Sigmoid colon (tissue), 7 donors: ENCODE results near the gene SPOPL. TPM values are rescaled to one million over a fixed set of nuclear protein-coding genes. Genes with fewer than 3 reads are reported as not detected.

Experiments used
- DNase-seq: peaks from one replicate; pipeline ENCODE4 v3.0.0-alpha.2; 2019
- H3K27ac ChIP-seq, 4 donors: fragments of 200-600 bp; sonication (generic); one replicate each; pipeline ENCODE4 v1.5.1; 2016 to 2019; ENCODE audit warnings: mild to moderate bottlenecking in 1 of 4
- H3K27me3 ChIP-seq, 3 donors: fragments of 200-600 bp; sonication (generic); one replicate each; pipeline ENCODE4 v1.5.1; 2019; ENCODE audit warnings: mild to moderate bottlenecking in 1 of 3
- H3K36me3 ChIP-seq, 4 donors: fragments of 200-600 bp; sonication (generic); one replicate each; pipeline ENCODE4 v1.5.1; 2016 to 2019
- H3K4me1 ChIP-seq, 4 donors: fragments of 200-600 bp; sonication (generic); one replicate each; pipeline ENCODE4 v1.5.1; 2017 to 2019
- H3K4me3 ChIP-seq, 4 donors: fragments of 200-600 bp; sonication (generic); one replicate each; pipeline ENCODE4 v1.5.1; 2017 to 2019; ENCODE audit warnings: mild to moderate bottlenecking in 2 of 4, moderate library complexity in 1 of 4
- H3K9me3 ChIP-seq, 4 donors: fragments of 200-600 bp in 3 of 4; sonication (generic) in 3 of 4; one replicate each; pipeline versions ENCODE4 v1.5.1 to v1.6.1; 2013 to 2019
- EP300 ChIP-seq, 4 donors: sonication (generic); formaldehyde crosslinking; IDR thresholded peaks; one replicate each; pipeline ENCODE4 v1.6.1; 2017; ENCODE audit warnings: antibody characterized with exemption in 4 of 4
- POLR2A ChIP-seq, 2 donors: fragments of 450-650 bp; IDR thresholded peaks; one replicate each; pipeline ENCODE4 v1.6.1; 2016; ENCODE audit warnings: antibody characterized with exemption in 2 of 2, mild to moderate bottlenecking in 2 of 2, moderate library complexity in 2 of 2
- POLR2AphosphoS5 ChIP-seq, 4 donors: sonication (generic); formaldehyde crosslinking; IDR thresholded peaks; one replicate each; pipeline ENCODE4 v1.6.1; 2017; ENCODE audit warnings: antibody characterized with exemption in 4 of 4
- WGBS, 2 donors: extraction: QIAGEN DNeasy Blood & Tissue Kit; methylation state at CpG; one replicate each; pipeline ENCODE4 v1.1.7; 2013; 5-methylcytosine and 5-hydroxymethylcytosine counted together
- intact Hi-C: fragments of 100-400 bp; cut with DNase I; formaldehyde crosslinking; loops from one replicate; pipeline ENCODE4 v1.15.1; 2023
- polyA plus RNA-seq, 3 donors: library from polyadenylated mRNA; stranded (reverse); fragments of 200-250 nt; gene quantifications; one replicate each; pipeline ENCODE4 v1.2.3, GENCODE V29; 2013
- total RNA-seq, 4 donors: library from RNA; depleted of rRNA; stranded (reverse); fragments of >200 nt; gene quantifications; one replicate each; pipeline ENCODE4 v1.1.0, GENCODE V29; 2016
- TF ChIP-seq, protein P1 (sequence below), 4 experiments: fragments of 450-650 bp in 3 of 4; fragments of 200-600 bp in 1 of 4; IDR thresholded peaks; one replicate each; pipeline ENCODE4 v1.5.1; 2016 to 2019; ENCODE audit warnings: antibody characterized with exemption in 4 of 4, mild to moderate bottlenecking in 3 of 4, moderate library complexity in 2 of 4
- donor health status: healthy with polysubstance abuse.
- donor health status: Bipolar disorder and iron deficiency.
- donor health status: healthy.

Gene SPOPL
- total and polyA plus RNA-seq, 7 donors, result 8.6 to 43.3 (median 29.1) TPM

DNA sequence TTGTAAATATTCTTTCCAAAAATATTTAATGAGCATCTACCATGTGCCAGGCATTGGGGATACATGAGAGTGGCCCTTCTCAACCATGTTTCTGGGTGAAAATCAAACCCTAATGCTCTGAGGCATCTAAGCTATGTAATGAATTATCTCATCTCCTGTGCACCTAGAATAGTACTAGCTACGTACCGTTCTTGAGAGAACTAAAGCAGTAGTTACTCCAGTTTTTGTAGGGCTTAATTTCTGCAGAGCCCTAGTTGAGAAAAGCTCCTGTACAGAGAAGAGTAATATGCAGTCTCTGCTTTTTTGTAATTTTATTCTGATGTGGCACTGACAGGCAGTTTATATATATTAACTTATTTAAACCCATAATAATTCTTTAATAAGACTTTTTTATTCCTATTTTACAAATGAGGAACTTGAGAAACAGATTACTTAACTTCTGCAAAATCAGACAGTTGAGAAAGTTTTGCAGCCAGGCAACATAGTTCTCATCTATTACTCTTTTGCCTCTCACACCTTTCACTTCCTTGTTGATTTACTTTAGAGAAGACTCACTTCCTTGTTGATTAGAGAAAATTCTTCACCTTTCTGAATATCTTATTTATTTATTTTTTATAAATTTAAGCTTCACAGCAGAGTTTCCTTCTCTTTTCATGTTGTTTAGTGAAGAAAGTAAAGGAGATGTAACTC is 3.1 kb downstream of the SPOPL start:
- H3K27ac ChIP-seq, result peak overlapping the region in 2 of 4 donors; percentile 90 to 94

DNA sequence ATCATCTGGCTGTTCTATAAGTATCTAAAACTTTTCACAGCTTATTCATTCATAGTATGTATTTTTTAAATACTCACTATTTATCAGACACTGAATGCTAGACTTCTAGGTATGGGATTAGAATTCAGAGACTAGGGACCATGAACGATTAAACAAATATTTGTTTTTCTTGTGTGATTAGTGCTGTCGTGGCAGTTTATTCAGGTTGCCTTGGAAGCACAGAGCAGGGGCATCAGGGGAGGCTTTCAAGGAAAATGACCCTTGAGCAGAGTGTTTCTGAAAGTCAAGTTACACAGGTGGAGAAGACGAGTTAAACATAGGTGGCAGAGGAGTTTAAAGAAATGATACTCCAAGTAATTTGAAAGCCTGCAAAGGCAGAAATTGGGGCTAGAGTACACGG is 5.7 kb downstream of the SPOPL start:
- H3K4me1 ChIP-seq, result peaks cover 0 to 46% (median 32%) of the 10 kb centered on the region in 4 donors
- no peaks in the 10 kb centered on the region for H3K36me3 ChIP-seq
- H3K9me3 ChIP-seq, result no peaks in the 10 kb centered on the region
- DNase-seq, result no peak
- H3K27ac ChIP-seq, result no peak overlapping the region
- H3K4me3 ChIP-seq, result no peak overlapping the region
- WGBS, 2 donors, result 41 to 68% methylated on average over 4 of the region's 4 CpGs
- TF ChIP-seq EP300 (IDR thresholded peaks at IDR 0.05), result no peak
- TF ChIP-seq POLR2A (IDR thresholded peaks at IDR 0.05), result no peak
- no peak for TF ChIP-seq POLR2AphosphoS5 (IDR thresholded peaks at IDR 0.05)
- TF ChIP-seq, protein P1, sequence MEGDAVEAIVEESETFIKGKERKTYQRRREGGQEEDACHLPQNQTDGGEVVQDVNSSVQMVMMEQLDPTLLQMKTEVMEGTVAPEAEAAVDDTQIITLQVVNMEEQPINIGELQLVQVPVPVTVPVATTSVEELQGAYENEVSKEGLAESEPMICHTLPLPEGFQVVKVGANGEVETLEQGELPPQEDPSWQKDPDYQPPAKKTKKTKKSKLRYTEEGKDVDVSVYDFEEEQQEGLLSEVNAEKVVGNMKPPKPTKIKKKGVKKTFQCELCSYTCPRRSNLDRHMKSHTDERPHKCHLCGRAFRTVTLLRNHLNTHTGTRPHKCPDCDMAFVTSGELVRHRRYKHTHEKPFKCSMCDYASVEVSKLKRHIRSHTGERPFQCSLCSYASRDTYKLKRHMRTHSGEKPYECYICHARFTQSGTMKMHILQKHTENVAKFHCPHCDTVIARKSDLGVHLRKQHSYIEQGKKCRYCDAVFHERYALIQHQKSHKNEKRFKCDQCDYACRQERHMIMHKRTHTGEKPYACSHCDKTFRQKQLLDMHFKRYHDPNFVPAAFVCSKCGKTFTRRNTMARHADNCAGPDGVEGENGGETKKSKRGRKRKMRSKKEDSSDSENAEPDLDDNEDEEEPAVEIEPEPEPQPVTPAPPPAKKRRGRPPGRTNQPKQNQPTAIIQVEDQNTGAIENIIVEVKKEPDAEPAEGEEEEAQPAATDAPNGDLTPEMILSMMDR (IDR thresholded peaks at IDR 0.05), result no peak
- H3K27me3 ChIP-seq, result no peaks in the 10 kb centered on the region
- intact Hi-C loops, result loop anchor here (10.0 kb wide), 1 partner anchor 68 kb away; no protein-coding TSS in a partner anchor

More for the DNA sequence above, 3.1 kb downstream of the SPOPL start:
- TF ChIP-seq EP300 (IDR thresholded peaks at IDR 0.05) (no peak), POLR2AphosphoS5 (IDR thresholded peaks at IDR 0.05) (no peak), POLR2A (IDR thresholded peaks at IDR 0.05) (no peak)
- TF ChIP-seq, protein P1 (IDR thresholded peaks at IDR 0.05), result no peak
- WGBS, 2 donors, result 9 to 21% methylated on average over 2 of the region's 2 CpGs
- H3K4me3 ChIP-seq, result no peak overlapping the region
- intact Hi-C loops, result loop anchor here (10.0 kb wide), 1 partner anchor 70 kb away; no protein-coding TSS in a partner anchor
- no peak for DNase-seq
- H3K36me3 ChIP-seq, result no peaks in the 10 kb centered on the region
- H3K27me3 ChIP-seq, result no peaks in the 10 kb centered on the region
- peaks cover 0 to 58% (median 43%) of the 10 kb centered on the region in 4 donors for H3K4me1 ChIP-seq
- H3K9me3 ChIP-seq, result no peaks in the 10 kb centered on the region

DNA sequence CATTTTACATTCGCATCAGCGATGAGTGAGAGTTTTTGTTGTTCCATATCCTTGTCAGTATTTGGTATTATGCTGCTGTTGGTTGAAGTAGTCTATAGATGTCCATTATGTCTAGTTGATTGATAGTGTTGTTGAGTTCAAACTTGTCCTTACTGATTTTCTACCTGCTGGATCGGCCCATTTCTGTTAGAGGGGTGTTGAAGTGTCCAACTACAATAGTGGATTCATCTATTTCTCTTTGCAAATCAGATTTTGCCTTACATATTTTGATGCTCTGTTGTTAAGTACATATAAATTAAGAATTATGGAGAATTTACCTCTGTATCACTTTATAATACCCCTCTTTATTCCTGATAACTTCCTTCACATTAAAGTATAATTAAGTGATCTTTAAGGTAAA is 8.7 kb downstream of the SPOPL start:
- Histone ChIP-seq H3K4me3 (no peak overlapping the region), H3K9me3 (no peaks in the 10 kb centered on the region), H3K36me3 (no peaks in the 10 kb centered on the region), H3K4me1 (peaks cover 0 to 27% (median 19%) of the 10 kb centered on the region in 4 donors), H3K27ac (no peak overlapping the region), H3K27me3 (no peaks in the 10 kb centered on the region)
- intact Hi-C loops, result no loop called here
- no peak for DNase-seq
- WGBS, 2 donors, result 98% methylated on average over 3 of the region's 3 CpGs
- TF ChIP-seq POLR2AphosphoS5 (IDR thresholded peaks at IDR 0.05) (no peak), EP300 (IDR thresholded peaks at IDR 0.05) (no peak), POLR2A (IDR thresholded peaks at IDR 0.05) (no peak)
- TF ChIP-seq, protein P1 (IDR thresholded peaks at IDR 0.05), result no peak

DNA sequence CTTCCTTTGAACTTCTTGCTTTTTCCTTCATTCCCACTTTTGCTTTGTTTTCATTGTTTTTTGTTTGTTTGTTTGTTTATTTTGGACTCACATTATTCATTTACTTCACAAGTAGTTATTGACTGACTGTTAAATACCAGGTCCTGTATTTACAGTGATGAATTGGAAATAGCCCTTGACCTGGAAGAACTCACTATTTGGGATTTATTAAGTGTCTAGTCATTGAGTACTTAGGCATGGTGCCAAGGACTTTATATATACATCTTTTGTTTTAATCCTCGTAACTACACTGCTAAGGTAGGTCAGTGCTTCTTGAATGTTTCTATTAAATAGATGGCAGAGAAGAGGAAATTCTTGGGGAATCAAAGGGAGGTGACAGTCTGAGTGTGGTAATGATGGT is 11.1 kb downstream of the SPOPL start:
- Histone ChIP-seq H3K27ac (no peak overlapping the region), H3K4me3 (no peak overlapping the region), H3K27me3 (no peaks in the 10 kb centered on the region), H3K9me3 (no peaks in the 10 kb centered on the region), H3K4me1 (peaks cover 0 to 28% (median 25%) of the 10 kb centered on the region in 4 donors), H3K36me3 (no peaks in the 10 kb centered on the region)
- intact Hi-C loops, result no loop called here
- TF ChIP-seq EP300 (IDR thresholded peaks at IDR 0.05) (no peak), POLR2AphosphoS5 (IDR thresholded peaks at IDR 0.05) (no peak), POLR2A (IDR thresholded peaks at IDR 0.05) (no peak)
- TF ChIP-seq, protein P1 (IDR thresholded peaks at IDR 0.05), result no peak
- WGBS, 2 donors, result 63 to 86% methylated on average over 1 of the region's 1 CpG
- DNase-seq, result no peak
